Endodermal cell (in vitro differentiated cells): ENCODE data around the gene PDE4D. TPM values are rescaled to one million over a fixed set of nuclear protein-coding genes. Genes with fewer than 3 reads are reported as not detected.

ENCODE experiments used
- DNase-seq: peaks from one replicate; pipeline ENCODE4 v3.0.0-alpha.2; 2017
- H3K27ac ChIP-seq: 2 replicates; pipeline ENCODE4 v1.5.1; 2013; ENCODE audit warnings: mild to moderate bottlenecking, low read depth, low read length, moderate library complexity
- H3K27me3 ChIP-seq: 2 replicates; pipeline ENCODE4 v1.6.1; 2013; ENCODE audit warnings: mild to moderate bottlenecking, low read length, moderate library complexity; ENCODE audit not compliant: insufficient read depth, control insufficient read depth, poor library complexity, severe bottlenecking
- H3K36me3 ChIP-seq: 2 replicates; pipeline ENCODE4 v1.7.0; 2013; ENCODE audit warnings: mild to moderate bottlenecking, low read length, moderate library complexity; ENCODE audit not compliant: control insufficient read depth, insufficient read depth
- H3K4me1 ChIP-seq: one replicate; pipeline ENCODE4 v1.7.0; 2013; ENCODE audit warnings: low read length; ENCODE audit not compliant: control insufficient read depth, insufficient read depth
- H3K4me3 ChIP-seq: 2 replicates; pipeline ENCODE4 v1.5.1; 2013; ENCODE audit warnings: mild to moderate bottlenecking, low read length, moderate library complexity
- H3K9ac ChIP-seq: 2 replicates; pipeline ENCODE4 v1.6.1; 2013; ENCODE audit warnings: mild to moderate bottlenecking, low read length, moderate library complexity; ENCODE audit not compliant: poor library complexity, severe bottlenecking; ENCODE audit errors: extremely low read depth
- H3K9me3 ChIP-seq: 2 replicates; pipeline ENCODE4 v1.6.1; 2013; ENCODE audit warnings: mild to moderate bottlenecking, low read length, moderate library complexity; ENCODE audit not compliant: control insufficient read depth
- H3K27ac Mint-ChIP-seq: 2 replicates; pipeline ENCODE4 v1.8.0; 2020; ENCODE audit warnings: mixed read lengths
- H3K27me3 Mint-ChIP-seq: 2 replicates; pipeline ENCODE4 v1.8.0; 2021; ENCODE audit warnings: mild to moderate bottlenecking, mixed read lengths; ENCODE audit not compliant: insufficient read depth
- H3K36me3 Mint-ChIP-seq: 2 replicates; pipeline ENCODE4 v1.8.0; 2020; ENCODE audit warnings: low read depth, mixed read lengths
- H3K4me1 Mint-ChIP-seq: 2 replicates; pipeline ENCODE4 v1.8.0; 2020; ENCODE audit warnings: mixed read lengths
- H3K4me3 Mint-ChIP-seq: 2 replicates; pipeline ENCODE4 v1.8.0; 2020; ENCODE audit warnings: mild to moderate bottlenecking, moderate library complexity, mixed read lengths
- H3K9me3 Mint-ChIP-seq: 2 replicates; pipeline ENCODE4 v1.8.0; 2020; ENCODE audit warnings: mild to moderate bottlenecking, mixed read lengths
- CTCF ChIP-seq: fragments of 200-600 bp; sonication (generic); conservative IDR thresholded peaks from 2 replicates; pipeline ENCODE4 v1.5.0; 2021; ENCODE audit warnings: antibody characterized with exemption, mild to moderate bottlenecking
- WGBS, 2 experiments: methylation state at CpG; one replicate each; pipeline versions ENCODE4 v1.1.5 to v1.1.7; 2013; ENCODE audit warnings: missing lambda C conversion rate in 2 of 2, mixed read lengths in 1 of 2; ENCODE audit not compliant: insufficient coverage in 1 of 2, insufficient read length in 1 of 2; 5-methylcytosine and 5-hydroxymethylcytosine counted together
- total RNA-seq, 2 donors: library from RNA; stranded (reverse); fragmentation: NEBNext Ultra II Directional in 1 of 2; extraction: Animal tissue kit (Norgen Biotek cat#: 25700) in 1 of 2; gene quantifications; 2 replicates in 1 of 2; 3 replicates in 1 of 2; pipeline ENCODE4 v1.2.1, GENCODE V29; 2021

Gene PDE4D
- total RNA-seq, 2 donors from 2014 or later, result 9.2 to 11.4 TPM

- no peak for TF ChIP-seq CTCF
- peaks cover 5% of the 10 kb centered on the region for H3K4me1 ChIP-seq
- no peak overlapping the region for H3K9ac ChIP-seq
- H3K27ac ChIP-seq, result no peak overlapping the region
- Mint-ChIP-seq H3K27me3 (no peaks in the 10 kb centered on the region), H3K4me3 (no peak overlapping the region), H3K27ac (no peak overlapping the region), H3K36me3 (no peaks in the 10 kb centered on the region), H3K9me3 (no peaks in the 10 kb centered on the region), H3K4me1 (peaks cover 39% of the 10 kb centered on the region)
- H3K9me3 ChIP-seq, result no peaks in the 10 kb centered on the region
- H3K27me3 ChIP-seq, result no peaks in the 10 kb centered on the region
- H3K36me3 ChIP-seq, result no peaks in the 10 kb centered on the region
- 90 to 95% methylated on average over 3 of the region's 3 CpGs for WGBS, 2 experiments
- no peak for DNase-seq
- no peak overlapping the region for H3K4me3 ChIP-seq
Observed at GRCh38 chr5:59828623-59829022, 64.9 kb downstream of the PDE4D start.

- Histone ChIP-seq H3K9me3 (no peaks in the 10 kb centered on the region), H3K27ac (no peak overlapping the region), H3K4me3 (peak overlapping the region; percentile 21), H3K27me3 (no peaks in the 10 kb centered on the region), H3K4me1 (peaks cover 5% of the 10 kb centered on the region), H3K36me3 (no peaks in the 10 kb centered on the region), H3K9ac (no peak overlapping the region)
- no peaks in the 10 kb centered on the region for H3K27me3 Mint-ChIP-seq
- H3K4me1 Mint-ChIP-seq, result peaks cover 34% of the 10 kb centered on the region
- no peak for TF ChIP-seq CTCF
- 72 to 86% methylated on average over 1 of the region's 1 CpG for WGBS, 2 experiments
- H3K4me3 Mint-ChIP-seq, result no peak overlapping the region
- H3K36me3 Mint-ChIP-seq, result no peaks in the 10 kb centered on the region
- DNase-seq, result no peak
- no peak overlapping the region for H3K27ac Mint-ChIP-seq
- H3K9me3 Mint-ChIP-seq, result no peaks in the 10 kb centered on the region
Observed at GRCh38 chr5:59826996-59827395, 66.5 kb downstream of the PDE4D start.

GRCh38 chr5:59823420-59823819 lies 70.1 kb downstream of the PDE4D start:
- Mint-ChIP-seq H3K4me3 (no peak overlapping the region), H3K9me3 (no peaks in the 10 kb centered on the region), H3K27ac (no peak overlapping the region), H3K4me1 (peaks cover 12% of the 10 kb centered on the region), H3K27me3 (no peaks in the 10 kb centered on the region), H3K36me3 (no peaks in the 10 kb centered on the region)
- Histone ChIP-seq H3K4me1 (peaks cover 1% of the 10 kb centered on the region), H3K9me3 (no peaks in the 10 kb centered on the region), H3K27ac (no peak overlapping the region), H3K27me3 (peaks cover 6% of the 10 kb centered on the region), H3K9ac (no peak overlapping the region), H3K4me3 (no peak overlapping the region), H3K36me3 (no peaks in the 10 kb centered on the region)
- no peak for DNase-seq
- WGBS, 2 experiments, result 88 to 100% methylated on average over 1 to 2 of the region's 2 CpGs
- no peak for TF ChIP-seq CTCF
